Pancreas (tissue), 10 donors: ENCODE measurements around the gene SMARCC2. TPM values are rescaled to one million over a fixed set of nuclear protein-coding genes. Genes with fewer than 3 reads are reported as not detected.

Source experiments
- ATAC-seq, 4 donors: fragments of 200-7000 bp; cut with Tn5 transposase; one replicate each; pipeline versions ENCODE4 v1.8.0 to v1.9.1; 2020; ENCODE audit warnings: mild to moderate bottlenecking in 4 of 4, moderate library complexity in 4 of 4
- DNase-seq, 6 donors: peaks; one replicate each; pipeline ENCODE4 v3.0.0-alpha.2; 2020
- FAIRE-seq: peaks from 2 replicates; lab custom pipeline; 2012; peaks lifted over from hg19 to GRCh38; lab: Jason Lieb, UNC
- H3K27ac ChIP-seq, 4 donors: fragments of 200-600 bp; sonication (generic); 1 replicate in 3 of 4; 2 replicates in 1 of 4; pipeline versions ENCODE4 v1.5.0 to v1.8.0; 2020
- H3K27me3 ChIP-seq, 4 donors: fragments of 200-600 bp; one replicate each; pipeline ENCODE4 v1.8.0; 2021
- H3K36me3 ChIP-seq, 3 donors: fragments of 200-600 bp; sonication (generic) in 1 of 3; one replicate each; pipeline versions ENCODE4 v1.5.0 to v1.8.0; 2020 to 2021
- H3K4me1 ChIP-seq, 3 donors: fragments of 200-600 bp; one replicate each; pipeline ENCODE4 v1.8.0; 2021
- H3K4me3 ChIP-seq, 4 donors: fragments of 200-600 bp; sonication (generic) in 2 of 4; one replicate each; pipeline versions ENCODE4 v1.5.0 to v1.8.0; 2020 to 2021
- H3K9me3 ChIP-seq, 4 donors: fragments of 200-600 bp; one replicate each; pipeline ENCODE4 v1.8.0; 2021
- WGBS, 2 donors: extraction: QIAGEN DNeasy Blood & Tissue Kit; methylation state at CpG; one replicate each; pipeline ENCODE4 v1.1.7; 2013; 5-methylcytosine and 5-hydroxymethylcytosine counted together
- intact Hi-C, 3 donors: fragments of 100-400 bp; cut with DNase I; formaldehyde crosslinking; loops; one replicate each; pipeline versions ENCODE4 v1.11.1 to v1.14.2; 2022
- polyA plus RNA-seq, 2 donors: library from polyadenylated mRNA; stranded (reverse); fragments of 200-250 nt; gene quantifications; one replicate each; pipeline ENCODE4 v1.2.3, GENCODE V29; 2013
- total RNA-seq, 6 donors: library from RNA; stranded (reverse); fragmentation: NEBNext Ultra II Directional in 4 of 6; extraction: Animal tissue kit (Norgen Biotek cat#: 25700) in 4 of 6; gene quantifications; one replicate each; pipeline versions ENCODE4 v1.2.1 to v1.2.4, GENCODE V29; 2021 to 2023
- TF ChIP-seq, protein P1 (sequence below), 4 donors: fragments of 200-600 bp; sonication (generic) in 3 of 4; IDR thresholded peaks; one replicate each; pipeline versions ENCODE4 v1.5.0 to v1.8.0; 2021; ENCODE audit warnings: antibody characterized with exemption in 4 of 4
- donor health status: healthy with polysubstance abuse.
- donor health status: DM: no; HTN: no; CAD: no; lungs with moderate emphysema.
- donor health status: DM: no; HTN: no; CAD: no.
- donor health status: control.
- donor health status: control.
- donor health status: Bipolar disorder and iron deficiency.
- donor health status: DM: yes; HTN: yes; CAD: no.
- donor health status: DM: no; HTN: no; CAD: no.
- donor health status: DM: no; HTN: no; CAD: no.
- donor health status: DM: yes; HTN: yes; CAD: no.

SMARCC2 gene
- total and polyA plus RNA-seq, 8 donors: 26.3 to 64.5 (median 38.2) TPM

DNA sequence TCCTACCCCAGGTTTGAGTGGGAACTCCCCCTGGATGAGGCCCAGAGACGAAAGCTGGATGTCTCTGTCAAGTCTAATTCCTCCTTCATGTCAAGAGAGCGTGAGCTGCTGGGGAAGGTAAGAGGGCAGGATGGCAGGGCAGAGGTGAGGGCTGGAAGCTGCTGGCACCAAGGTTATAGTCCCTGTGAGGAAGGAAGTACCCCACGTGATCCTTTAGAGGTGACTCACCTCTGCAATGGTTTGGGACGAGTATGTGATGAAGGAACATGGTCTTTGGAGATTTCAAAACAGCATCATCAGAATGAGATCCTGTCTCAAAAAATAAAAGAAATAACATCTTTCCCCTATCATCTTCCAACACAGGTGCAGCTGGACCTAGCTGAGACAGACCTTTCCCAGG, 46.1 kb downstream of the SMARCC2 start:
- H3K4me1 ChIP-seq: peaks cover 0 to 12% (median 12%) of the 10 kb centered on the region in 3 donors
- ATAC-seq (no peak), DNase-seq (no peak), FAIRE-seq (no peak)
- intact Hi-C loops: no loop called here
- no peaks in the 10 kb centered on the region for H3K9me3 ChIP-seq
- 85 to 89% methylated on average over 4 of the region's 4 CpGs for WGBS, 2 donors
- no peak overlapping the region for H3K27ac ChIP-seq
- TF ChIP-seq, protein P1, sequence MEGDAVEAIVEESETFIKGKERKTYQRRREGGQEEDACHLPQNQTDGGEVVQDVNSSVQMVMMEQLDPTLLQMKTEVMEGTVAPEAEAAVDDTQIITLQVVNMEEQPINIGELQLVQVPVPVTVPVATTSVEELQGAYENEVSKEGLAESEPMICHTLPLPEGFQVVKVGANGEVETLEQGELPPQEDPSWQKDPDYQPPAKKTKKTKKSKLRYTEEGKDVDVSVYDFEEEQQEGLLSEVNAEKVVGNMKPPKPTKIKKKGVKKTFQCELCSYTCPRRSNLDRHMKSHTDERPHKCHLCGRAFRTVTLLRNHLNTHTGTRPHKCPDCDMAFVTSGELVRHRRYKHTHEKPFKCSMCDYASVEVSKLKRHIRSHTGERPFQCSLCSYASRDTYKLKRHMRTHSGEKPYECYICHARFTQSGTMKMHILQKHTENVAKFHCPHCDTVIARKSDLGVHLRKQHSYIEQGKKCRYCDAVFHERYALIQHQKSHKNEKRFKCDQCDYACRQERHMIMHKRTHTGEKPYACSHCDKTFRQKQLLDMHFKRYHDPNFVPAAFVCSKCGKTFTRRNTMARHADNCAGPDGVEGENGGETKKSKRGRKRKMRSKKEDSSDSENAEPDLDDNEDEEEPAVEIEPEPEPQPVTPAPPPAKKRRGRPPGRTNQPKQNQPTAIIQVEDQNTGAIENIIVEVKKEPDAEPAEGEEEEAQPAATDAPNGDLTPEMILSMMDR (IDR thresholded peaks at IDR 0.05): no peak
- no peaks in the 10 kb centered on the region for H3K27me3 ChIP-seq
- no peak overlapping the region for H3K4me3 ChIP-seq
- H3K36me3 ChIP-seq: peaks cover 0 to 62% (median 12%) of the 10 kb centered on the region in 3 donors

DNA sequence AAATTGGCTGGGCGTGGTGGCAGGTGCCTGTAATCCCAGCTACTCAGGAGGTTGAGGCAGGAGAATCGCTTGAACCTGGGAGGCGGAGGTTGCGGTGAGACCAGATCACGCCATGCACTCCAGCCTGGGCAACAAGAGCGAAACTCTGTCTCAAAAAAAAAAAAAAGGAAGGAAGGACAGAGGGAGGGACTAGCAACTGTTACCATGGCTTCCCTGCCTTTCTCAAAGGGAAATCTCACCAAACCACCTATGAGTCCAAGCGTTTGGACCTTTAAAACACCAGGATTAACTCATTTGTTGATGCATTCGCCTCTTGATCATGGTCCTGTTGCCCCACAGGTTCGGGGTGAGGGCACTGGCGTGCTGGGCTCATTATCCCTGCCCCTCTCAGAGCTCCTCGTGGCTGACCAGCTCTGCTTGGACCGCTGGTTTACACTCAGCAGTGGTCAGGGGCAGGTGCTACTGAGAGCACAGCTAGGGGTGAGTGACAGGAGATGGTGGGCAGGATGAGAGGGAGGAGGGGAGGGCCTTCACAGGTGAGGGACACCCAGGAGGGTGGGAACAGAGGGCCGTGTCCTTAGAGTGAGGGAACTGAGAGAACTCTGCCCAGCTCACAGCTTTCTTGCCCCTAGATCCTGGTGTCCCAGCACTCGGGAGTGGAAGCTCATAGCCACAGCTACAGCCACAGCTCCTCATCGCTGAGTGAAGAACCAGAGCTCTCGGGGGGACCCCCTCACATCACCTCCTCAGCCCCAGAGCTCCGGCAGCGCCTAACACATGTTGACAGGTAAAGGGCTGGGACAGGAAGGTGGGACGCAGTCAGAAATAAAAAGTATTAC, 47.1 kb downstream of the SMARCC2 start:
- Histone ChIP-seq H3K4me1 (peaks cover 0 to 12% (median 12%) of the 10 kb centered on the region in 3 donors), H3K27ac (no peak overlapping the region), H3K9me3 (no peaks in the 10 kb centered on the region), H3K4me3 (no peak overlapping the region), H3K27me3 (no peaks in the 10 kb centered on the region), H3K36me3 (peaks cover 0 to 72% (median 15%) of the 10 kb centered on the region in 3 donors)
- intact Hi-C loops: no loop called here
- TF ChIP-seq, protein P1 (IDR thresholded peaks at IDR 0.05): no peak
- WGBS, 2 donors: 89 to 91% methylated on average over 19 of the region's 19 CpGs
- FAIRE-seq (no peak), ATAC-seq (no peak), DNase-seq (no peak)

DNA sequence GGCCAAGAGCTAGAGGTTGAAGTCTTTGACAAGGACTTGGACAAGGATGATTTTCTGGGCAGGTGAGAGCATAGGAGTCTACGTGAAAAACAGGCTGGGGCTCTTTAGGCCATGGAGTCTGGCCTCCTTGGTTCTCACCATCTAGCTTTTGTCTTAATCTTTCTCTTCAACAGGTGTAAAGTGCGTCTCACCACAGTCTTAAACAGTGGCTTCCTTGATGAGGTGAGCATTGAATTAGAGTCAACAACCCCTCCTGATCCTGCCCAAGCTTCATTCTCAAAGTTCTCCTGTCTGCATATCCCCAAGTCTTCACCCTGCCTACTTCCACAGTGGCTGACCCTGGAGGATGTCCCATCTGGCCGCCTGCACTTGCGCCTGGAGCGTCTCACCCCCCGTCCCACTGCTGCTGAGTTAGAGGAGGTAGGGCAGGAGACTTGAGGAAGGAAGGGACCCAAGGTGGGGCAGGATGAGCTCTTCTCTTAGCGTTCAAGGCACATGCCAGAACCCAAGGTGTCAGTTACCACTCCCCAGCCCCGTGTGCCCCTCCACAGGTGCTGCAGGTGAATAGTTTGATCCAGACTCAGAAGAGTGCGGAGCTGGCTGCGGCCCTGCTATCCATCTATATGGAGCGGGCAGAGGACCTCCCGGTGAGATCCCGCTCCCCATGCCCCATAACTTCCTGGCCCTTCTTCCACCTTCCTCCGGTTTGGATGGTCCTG, 51.3 kb downstream of the SMARCC2 start:
- Histone ChIP-seq H3K9me3 (no peaks in the 10 kb centered on the region), H3K27me3 (no peaks in the 10 kb centered on the region), H3K36me3 (peaks cover 0 to 81% (median 10%) of the 10 kb centered on the region in 3 donors), H3K4me1 (no peaks in the 10 kb centered on the region), H3K27ac (no peak overlapping the region), H3K4me3 (no peak overlapping the region)
- 94 to 97% methylated on average over 14 of the region's 14 CpGs for WGBS, 2 donors
- DNase-seq (no peak), ATAC-seq (no peak), FAIRE-seq (no peak)
- TF ChIP-seq, protein P1 (IDR thresholded peaks at IDR 0.05): no peak
- intact Hi-C loops: no loop called here

GRCh38 chr12:56134897-56135296, 54.4 kb downstream of the SMARCC2 start:
- intact Hi-C loops: no loop called here
- FAIRE-seq (no peak), ATAC-seq (no peak), DNase-seq (no peak)
- Histone ChIP-seq H3K4me3 (no peak overlapping the region), H3K9me3 (no peaks in the 10 kb centered on the region), H3K4me1 (peaks cover 0 to 2% (median 0%) of the 10 kb centered on the region in 3 donors), H3K27me3 (no peaks in the 10 kb centered on the region), H3K27ac (no peak overlapping the region), H3K36me3 (peaks cover 3 to 80% (median 9%) of the 10 kb centered on the region in 3 donors)
- WGBS, 2 donors: 97 to 98% methylated on average over 6 of the region's 6 CpGs
- TF ChIP-seq, protein P1 (IDR thresholded peaks at IDR 0.05): no peak
